NCI-H69 (cell line): ENCODE results near the gene ADAMTS12.

Experiments used
- DNase-seq: peaks from one replicate; lab custom pipeline; 2025; lab: John Stamatoyannopoulos, UW

ADAMTS12 gene

GRCh38 chr5:33841891-33842290 is 49.9 kb downstream of the ADAMTS12 start:
- no peak for DNase-seq

- no peak for DNase-seq
These were observed 50.8 kb downstream of the ADAMTS12 start for GRCh38 chr5:33840927-33841547.

DNA sequence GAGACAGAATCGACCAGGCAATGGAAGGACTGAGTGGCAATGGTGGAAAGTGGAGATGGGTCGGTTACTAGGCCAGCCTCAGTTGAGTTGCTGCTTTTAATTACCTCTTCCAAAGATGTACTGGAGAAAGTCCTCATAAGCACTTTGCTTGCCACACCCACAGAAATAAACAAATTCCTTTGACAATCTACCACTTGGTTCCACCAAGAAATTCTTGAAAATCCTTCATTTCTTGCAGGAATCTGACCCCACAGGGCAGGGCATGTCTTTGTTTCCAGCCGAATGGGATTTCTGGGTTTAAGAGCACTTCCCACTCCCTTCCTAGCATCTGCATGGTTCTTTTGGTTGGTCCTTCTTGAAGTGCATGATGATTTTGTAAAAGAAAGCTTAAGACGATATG is 54.5 kb downstream of the ADAMTS12 start:
- no peak for DNase-seq

GRCh38 chr5:33834334-33834733 is 57.5 kb downstream of the ADAMTS12 start:
- DNase-seq: no peak

DNA sequence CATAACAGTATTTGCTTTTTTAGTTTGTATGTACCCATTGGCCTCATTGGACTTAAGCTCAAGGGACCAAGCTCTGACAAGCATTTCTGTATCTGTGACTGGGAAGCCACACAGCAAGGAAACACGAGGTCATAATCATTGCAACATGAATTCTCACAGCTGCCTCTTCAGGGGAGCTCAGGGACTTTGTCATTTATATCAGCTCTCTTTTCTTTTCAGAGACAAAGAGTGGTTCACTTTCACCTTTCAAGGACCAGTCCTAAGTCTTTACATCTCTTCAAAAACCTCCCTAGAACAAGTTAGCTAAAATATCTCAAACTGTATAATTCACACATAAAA is 58.6 kb downstream of the ADAMTS12 start:
- DNase-seq: no peak

GRCh38 chr5:33832404-33833236 is 59.2 kb downstream of the ADAMTS12 start:
- DNase-seq: no peak

GRCh38 chr5:33831041-33831440 is 60.7 kb downstream of the ADAMTS12 start:
- DNase-seq: no peak

- DNase-seq: no peak
These were observed 62.4 kb downstream of the ADAMTS12 start for GRCh38 chr5:33829430-33829829.

- DNase-seq: no peak
These were observed 63.0 kb downstream of the ADAMTS12 start for GRCh38 chr5:33828626-33829308.

GRCh38 chr5:33827885-33828284 is 63.9 kb downstream of the ADAMTS12 start:
- DNase-seq: no peak

DNA sequence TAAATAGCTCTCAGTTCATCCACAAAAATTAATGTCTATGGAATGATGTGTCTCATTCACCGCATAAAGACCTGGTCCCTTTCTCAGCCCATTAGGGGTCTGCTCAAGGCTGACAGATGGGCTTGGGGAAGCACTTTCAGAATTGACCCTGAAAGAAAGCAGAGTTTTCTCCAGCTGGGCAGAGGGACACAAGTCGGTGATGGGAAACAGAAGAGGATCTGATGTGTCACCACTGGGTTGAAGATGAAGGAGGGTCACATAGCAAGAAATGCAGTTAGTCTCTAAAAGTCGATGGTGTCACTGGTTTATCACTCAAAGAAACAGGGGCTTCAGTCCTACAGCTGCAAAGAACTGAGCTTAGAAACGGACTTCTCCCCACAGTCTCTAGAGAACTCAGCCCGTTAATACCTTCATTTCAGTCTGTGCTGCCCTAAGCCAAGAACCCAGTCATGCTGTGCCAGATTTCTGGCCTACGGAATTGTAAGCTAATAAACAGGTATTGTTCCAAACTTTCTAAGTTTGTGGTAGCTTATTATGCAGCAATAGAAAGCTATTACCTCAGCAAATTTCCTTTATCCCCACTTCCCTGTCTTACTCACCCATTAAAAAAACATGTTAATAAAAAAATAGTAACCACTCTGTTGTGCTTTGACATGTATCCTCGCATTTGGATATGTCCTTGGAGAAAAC is 64.6 kb downstream of the ADAMTS12 start:
- DNase-seq: no peak

GRCh38 chr5:33824516-33825195 is 67.1 kb downstream of the ADAMTS12 start:
- no peak for DNase-seq

DNA sequence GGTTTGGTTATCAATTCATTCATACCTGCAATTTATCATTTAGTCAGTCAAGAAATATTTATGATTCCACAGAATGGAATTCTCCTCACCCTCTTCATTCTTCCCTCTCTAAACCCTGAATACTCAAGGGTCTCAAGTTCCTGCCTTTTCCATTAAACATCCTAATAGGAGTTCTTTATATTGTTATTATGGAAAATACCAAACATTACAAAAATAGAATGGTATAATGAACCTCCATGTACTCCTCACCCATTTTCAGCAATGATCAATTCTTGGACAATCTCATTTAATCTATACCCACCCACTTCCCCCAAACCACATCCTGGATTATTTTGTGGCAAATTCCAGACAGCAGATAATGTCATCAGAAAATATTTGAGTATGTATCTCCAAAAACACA is 74.5 kb downstream of the ADAMTS12 start:
- DNase-seq: no peak

DNA sequence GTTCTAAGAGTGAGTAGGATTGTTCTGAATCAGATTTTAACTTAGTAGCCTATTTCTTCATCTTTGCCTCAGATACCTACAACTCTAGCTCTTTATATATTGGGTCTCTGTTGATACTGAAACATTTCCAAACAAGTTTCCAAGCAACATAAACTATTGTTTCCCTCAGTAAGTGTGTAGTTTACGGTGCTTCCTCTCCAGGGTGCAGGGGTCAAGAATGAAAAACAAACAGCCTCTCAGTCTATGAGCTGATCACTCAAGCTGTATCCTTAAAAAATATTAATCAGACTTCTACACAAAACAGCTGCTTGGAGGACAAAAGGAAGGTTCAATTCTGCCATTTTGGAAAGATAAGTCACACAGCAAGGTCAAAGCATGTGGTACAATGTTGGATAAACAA is 75.0 kb downstream of the ADAMTS12 start:
- no peak for DNase-seq

GRCh38 chr5:33812746-33813145 is 79.0 kb downstream of the ADAMTS12 start:
- DNase-seq: no peak

GRCh38 chr5:33810491-33811120 is 81.2 kb downstream of the ADAMTS12 start:
- DNase-seq: no peak

DNA sequence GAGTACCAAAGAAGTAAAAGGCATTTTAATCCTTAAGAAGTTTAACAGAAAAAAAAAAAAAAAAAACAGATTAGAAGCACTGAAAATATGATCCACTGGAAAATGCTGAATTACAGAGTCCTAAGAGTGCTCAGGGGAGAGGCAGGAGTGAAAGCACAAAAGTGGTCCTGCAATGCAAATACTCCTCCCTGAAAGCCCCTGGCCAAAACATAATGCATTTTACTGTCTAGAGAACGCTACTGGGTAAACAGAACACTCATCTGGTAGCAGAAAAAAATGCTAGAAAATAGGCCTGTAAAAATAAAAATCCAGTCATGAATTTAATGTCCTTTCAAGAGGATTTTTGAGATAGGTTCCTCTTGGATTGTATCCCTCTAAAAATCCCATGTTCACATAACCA is 81.9 kb downstream of the ADAMTS12 start:
- DNase-seq: no peak

DNA sequence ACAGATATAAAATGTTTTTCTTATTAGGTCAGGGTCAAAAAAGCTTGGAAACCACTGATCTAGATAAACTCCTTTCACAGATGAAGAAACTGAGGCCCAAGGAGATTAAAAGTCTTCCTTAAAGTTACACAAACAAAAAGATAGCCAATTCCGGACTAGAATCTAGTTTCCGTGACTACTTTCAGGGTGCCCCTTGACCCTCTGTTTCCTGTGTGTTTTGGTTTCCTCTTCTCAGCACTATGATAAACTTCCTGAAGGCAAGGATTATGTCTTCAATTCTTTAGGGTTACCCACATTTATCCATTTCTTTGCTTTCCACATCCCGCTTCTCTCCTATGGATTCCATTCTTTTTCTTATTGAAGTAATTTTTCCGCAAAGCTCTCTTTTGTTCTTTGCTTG is 83.1 kb downstream of the ADAMTS12 start:
- DNase-seq: no peak

DNA sequence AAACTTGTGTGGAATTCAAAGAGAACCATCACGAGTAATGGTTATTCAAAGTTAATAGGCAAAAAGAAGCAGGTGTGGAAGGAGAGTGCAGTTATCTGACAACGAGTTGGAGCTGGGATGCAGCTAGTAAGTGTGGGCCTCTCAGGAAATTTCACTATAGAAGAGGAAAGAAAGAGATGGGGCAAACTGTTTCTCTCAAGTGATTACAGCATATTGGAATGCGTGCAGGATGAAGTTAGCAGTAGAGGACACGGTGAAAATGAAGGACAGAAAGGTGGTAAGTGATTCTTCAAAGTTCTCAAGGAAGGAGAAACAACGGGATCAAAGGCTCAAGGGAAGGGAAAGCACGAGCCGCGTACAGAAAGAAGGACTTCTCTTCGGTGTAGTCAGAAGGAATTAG is 84.0 kb downstream of the ADAMTS12 start:
- DNase-seq: no peak

GRCh38 chr5:33806738-33807442 is 84.9 kb downstream of the ADAMTS12 start:
- peak; percentile 6 for DNase-seq

DNA sequence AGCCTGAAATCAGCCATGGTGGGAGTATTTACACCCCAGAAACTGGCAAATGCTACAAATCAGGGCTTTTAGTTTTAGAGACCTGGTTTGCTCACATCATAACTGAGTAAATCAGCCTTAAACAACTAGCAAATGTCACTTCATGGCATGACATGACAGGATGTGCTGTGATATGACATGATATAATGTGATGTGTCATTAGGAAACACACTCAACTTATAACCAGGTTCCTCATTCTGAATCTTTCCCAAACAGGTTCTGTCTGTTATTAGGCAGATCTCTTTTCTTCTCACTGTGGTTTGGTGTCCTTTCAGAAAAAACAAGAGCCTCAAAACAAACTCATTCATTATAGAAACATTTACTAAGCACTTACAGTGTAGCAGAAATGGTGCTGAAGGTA is 90.5 kb downstream of the ADAMTS12 start:
- DNase-seq: no peak
